ENCODE results near the gene PIGH. TPM values are rescaled to one million over a fixed set of nuclear protein-coding genes. Genes with fewer than 3 reads are reported as not detected.

PIGH gene
- total and polyA plus RNA-seq, 8 donors, result 5.2 to 222 (median 21.0) TPM

DNA sequence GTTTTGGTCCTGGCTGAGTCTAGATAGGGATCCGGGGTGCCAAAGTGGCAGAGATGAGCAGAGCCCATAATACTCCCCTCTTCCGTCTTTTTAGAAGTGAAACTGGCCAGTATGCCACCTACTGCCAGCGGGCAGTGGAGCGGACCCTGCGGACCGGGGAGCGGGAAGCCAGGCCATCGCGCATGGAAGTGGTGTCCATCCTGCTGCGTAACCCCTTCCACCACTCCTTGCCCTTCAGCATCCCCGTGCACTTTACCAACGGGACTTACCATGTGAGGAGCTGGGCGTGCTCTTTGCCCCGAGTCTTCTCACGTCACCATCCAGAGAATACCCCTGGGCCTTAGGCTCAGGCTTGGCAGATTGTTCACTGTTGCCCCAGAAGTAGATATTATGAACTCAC, 21.0 kb downstream of the PIGH start:
- 77 to 87% (median 82%) methylated on average over 15 of the region's 15 CpGs for WGBS, 5 donors

DNA sequence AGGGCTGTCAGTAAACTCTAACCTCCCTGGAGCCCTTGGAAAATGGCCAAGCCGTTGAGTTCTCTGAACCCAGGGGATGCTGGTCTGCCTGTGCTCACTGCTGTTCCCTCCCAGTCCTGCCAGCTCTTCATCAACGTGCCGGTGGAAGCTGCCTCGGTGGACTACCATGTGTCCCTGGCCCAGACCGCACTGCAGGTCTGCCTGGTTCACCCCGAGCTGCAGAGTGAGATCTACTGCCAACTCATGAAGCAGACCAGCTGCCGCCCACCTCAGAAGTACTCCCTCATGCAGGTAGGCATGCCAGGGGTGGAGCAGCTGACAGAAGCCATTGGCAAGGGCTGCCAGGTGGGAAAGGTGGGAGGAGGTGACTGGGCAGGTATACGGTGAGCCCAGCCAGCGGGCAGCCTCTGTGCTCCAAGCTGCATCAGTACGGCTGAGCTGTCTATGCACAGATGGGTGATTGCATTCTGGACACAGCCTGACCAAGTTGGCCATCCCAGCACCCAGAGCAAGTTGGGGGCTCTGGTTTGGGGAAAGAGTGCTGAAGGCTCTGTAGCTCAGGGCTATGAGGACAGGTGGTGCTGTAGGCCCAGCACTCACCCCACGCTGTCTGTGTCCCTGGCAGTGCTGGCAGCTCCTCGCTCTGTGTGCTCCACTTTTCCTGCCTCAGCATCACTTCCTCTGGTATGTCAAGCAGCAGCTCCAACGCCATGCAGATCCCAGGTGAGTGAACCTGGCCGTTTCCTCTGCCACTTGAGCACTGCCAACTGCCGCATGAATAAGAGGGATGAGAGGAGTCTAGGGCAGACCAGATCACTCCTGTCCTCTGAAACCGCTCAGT, 21.9 kb downstream of the PIGH start:
- Histone ChIP-seq H3K36me3 (peaks cover 10 to 88% (median 77%) of the 10 kb centered on the region in 4 donors), H3K27me3 (no peaks in the 10 kb centered on the region), H3K9me3 (no peaks in the 10 kb centered on the region), H3K27ac (no peak overlapping the region), H3K4me3 (no peak overlapping the region), H3K4me1 (no peaks in the 10 kb centered on the region)
- WGBS, 5 donors, result 74 to 88% (median 86%) methylated on average over 14 to 16 of the region's 16 CpGs
- no peak for DNase-seq
- intact Hi-C loops (cut with DNase I; ENCODE audit: low total_unique reads), result no loop called here
- TF ChIP-seq, protein P1, sequence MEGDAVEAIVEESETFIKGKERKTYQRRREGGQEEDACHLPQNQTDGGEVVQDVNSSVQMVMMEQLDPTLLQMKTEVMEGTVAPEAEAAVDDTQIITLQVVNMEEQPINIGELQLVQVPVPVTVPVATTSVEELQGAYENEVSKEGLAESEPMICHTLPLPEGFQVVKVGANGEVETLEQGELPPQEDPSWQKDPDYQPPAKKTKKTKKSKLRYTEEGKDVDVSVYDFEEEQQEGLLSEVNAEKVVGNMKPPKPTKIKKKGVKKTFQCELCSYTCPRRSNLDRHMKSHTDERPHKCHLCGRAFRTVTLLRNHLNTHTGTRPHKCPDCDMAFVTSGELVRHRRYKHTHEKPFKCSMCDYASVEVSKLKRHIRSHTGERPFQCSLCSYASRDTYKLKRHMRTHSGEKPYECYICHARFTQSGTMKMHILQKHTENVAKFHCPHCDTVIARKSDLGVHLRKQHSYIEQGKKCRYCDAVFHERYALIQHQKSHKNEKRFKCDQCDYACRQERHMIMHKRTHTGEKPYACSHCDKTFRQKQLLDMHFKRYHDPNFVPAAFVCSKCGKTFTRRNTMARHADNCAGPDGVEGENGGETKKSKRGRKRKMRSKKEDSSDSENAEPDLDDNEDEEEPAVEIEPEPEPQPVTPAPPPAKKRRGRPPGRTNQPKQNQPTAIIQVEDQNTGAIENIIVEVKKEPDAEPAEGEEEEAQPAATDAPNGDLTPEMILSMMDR (IDR thresholded peaks at IDR 0.05), result no peak
- no peak for TF ChIP-seq POLR2A (IDR thresholded peaks at IDR 0.05)
- no peak for TF ChIP-seq EP300 (IDR thresholded peaks at IDR 0.05)
- TF ChIP-seq POLR2AphosphoS5 (IDR thresholded peaks at IDR 0.05), result no peak

More for the DNA sequence above, 21.0 kb downstream of the PIGH start:
- no peaks in the 10 kb centered on the region for H3K9me3 ChIP-seq
- intact Hi-C loops (cut with DNase I; ENCODE audit: low total_unique reads), result no loop called here
- no peaks in the 10 kb centered on the region for H3K27me3 ChIP-seq
- no peak for TF ChIP-seq EP300 (IDR thresholded peaks at IDR 0.05)
- TF ChIP-seq POLR2A (IDR thresholded peaks at IDR 0.05), result no peak
- no peak for TF ChIP-seq POLR2AphosphoS5 (IDR thresholded peaks at IDR 0.05)
- no peak for DNase-seq
- H3K27ac ChIP-seq, result no peak overlapping the region
- peaks cover 10 to 88% (median 77%) of the 10 kb centered on the region in 4 donors for H3K36me3 ChIP-seq
- no peak overlapping the region for H3K4me3 ChIP-seq
- no peaks in the 10 kb centered on the region for H3K4me1 ChIP-seq

DNA sequence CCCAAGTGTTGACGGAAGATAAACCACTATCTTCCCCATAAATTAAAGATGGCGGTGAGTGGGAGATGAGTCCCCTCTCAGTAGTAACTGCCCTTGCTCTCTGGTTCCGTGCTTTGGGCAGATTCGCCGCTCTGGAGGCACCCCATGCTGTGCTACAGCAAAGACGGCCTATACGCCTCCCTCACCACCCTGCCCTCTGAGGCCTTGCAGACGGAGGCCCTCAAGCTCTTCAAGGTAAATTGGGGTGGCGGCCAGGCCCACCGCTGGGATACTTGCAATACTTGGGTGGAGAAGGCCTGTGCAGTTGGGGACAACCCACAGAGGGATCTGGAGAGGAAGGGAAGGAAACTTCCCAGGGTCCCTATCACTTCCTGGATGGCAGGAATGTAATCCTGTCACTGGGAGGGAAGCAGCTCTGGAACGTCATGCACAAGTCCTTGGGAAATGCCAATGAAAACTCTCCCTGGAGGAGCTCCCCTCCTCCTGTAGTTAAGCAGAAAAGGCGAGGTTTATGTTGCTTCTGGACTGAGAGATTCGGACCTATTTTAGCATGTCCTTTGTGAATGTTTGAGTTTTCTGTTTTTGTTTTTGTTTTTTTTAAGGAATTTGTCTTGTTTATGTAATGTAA, 22.8 kb downstream of the PIGH start:
- Histone ChIP-seq H3K36me3 (peaks cover 10 to 80% (median 71%) of the 10 kb centered on the region in 4 donors), H3K4me3 (no peak overlapping the region), H3K9me3 (no peaks in the 10 kb centered on the region), H3K4me1 (no peaks in the 10 kb centered on the region), H3K27me3 (no peaks in the 10 kb centered on the region), H3K27ac (no peak overlapping the region)
- intact Hi-C loops (cut with DNase I; ENCODE audit: low total_unique reads), result no loop called here
- WGBS, 5 donors, result 74 to 83% (median 82%) methylated on average over 9 to 13 of the region's 13 CpGs
- DNase-seq, result no peak
- no peak for TF ChIP-seq POLR2AphosphoS5 (IDR thresholded peaks at IDR 0.05)
- no peak for TF ChIP-seq EP300 (IDR thresholded peaks at IDR 0.05)
- TF ChIP-seq POLR2A (IDR thresholded peaks at IDR 0.05), result no peak
- TF ChIP-seq, protein P1 (IDR thresholded peaks at IDR 0.05), result no peak

DNA sequence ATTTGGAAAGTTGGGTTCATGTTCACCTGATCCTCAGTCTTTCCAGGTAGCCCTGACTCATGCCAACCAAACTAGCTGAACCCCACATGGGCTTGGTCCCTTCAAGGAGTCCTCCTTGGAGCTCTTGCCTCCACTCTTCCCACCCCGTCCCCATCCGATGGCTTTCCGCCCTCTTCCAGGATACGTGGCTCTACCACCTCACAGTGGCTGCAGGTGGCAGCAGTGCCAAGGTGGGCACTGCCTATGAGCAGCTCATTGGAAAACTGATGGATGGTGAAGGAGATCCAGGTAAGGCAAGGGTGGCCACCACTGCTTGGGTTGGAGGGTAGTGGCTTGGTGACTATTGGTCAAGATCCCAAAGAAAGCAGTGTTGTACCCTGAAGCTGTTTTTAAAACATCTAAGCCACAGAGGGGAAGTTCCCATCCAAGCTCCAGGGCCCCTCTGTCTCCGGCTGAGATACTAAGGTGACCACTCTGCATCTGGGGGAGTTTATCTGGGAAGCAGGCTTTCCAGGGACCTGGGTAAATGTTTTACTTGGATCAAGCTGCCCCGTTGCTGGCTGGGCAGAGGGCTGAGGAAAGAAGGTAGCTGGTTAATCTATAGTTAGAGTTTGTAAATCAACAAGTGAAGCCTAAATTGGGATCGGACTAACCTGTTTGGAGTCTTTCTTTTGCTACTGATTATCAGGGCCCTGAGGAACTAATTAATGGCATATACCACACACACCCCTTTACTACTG, 23.7 kb downstream of the PIGH start:
- Histone ChIP-seq H3K4me1 (no peaks in the 10 kb centered on the region), H3K27me3 (no peaks in the 10 kb centered on the region), H3K4me3 (no peak overlapping the region), H3K9me3 (no peaks in the 10 kb centered on the region), H3K27ac (no peak overlapping the region), H3K36me3 (peaks cover 7 to 71% (median 65%) of the 10 kb centered on the region in 4 donors)
- no peak for TF ChIP-seq POLR2AphosphoS5 (IDR thresholded peaks at IDR 0.05)
- no peak for TF ChIP-seq EP300 (IDR thresholded peaks at IDR 0.05)
- TF ChIP-seq, protein P1 (IDR thresholded peaks at IDR 0.05), result no peak
- TF ChIP-seq POLR2A (IDR thresholded peaks at IDR 0.05), result no peak
- no peak for DNase-seq
- intact Hi-C loops (cut with DNase I; ENCODE audit: low total_unique reads), result no loop called here
- WGBS, 5 donors, result 62 to 83% (median 73%) methylated on average over 7 of the region's 7 CpGs
